ENCODE results near the gene DMTF1. TPM values are rescaled to one million over a fixed set of nuclear protein-coding genes. Genes with fewer than 3 reads are reported as not detected.
A peak's percentile ranks its signal among the peaks of the same experiment; 100 is the strongest.
"Not testable (repeated sequence)": the region's sequence is repeated elsewhere in the genome, so short reads cannot be mapped to it uniquely, and the experiment has no call there.

The DMTF1 gene
- total RNA-seq, 1 donor from 2014 or later: 69.1 TPM

DNA sequence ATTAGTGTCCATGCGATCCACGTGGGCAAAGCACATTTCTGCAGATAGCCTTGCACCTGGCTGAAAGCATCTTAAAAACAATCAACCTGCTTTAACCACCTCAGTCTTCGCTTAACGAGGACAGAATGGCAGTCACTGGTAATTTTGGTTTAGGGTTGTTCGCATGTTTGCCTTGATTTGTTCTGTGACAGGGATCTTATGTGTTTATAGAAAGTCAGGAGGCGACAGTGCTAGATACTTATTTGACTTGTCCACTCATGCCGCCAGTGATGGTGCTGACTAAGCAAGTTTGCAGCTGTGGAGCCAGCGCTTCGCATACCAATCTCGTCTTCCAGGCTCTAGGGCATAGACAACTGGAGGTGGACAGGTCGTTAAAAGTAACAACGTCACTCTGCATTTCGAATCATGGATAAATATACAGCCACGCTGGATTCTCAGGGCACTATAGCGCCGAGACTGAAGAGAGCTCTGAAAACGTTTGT lies 68.5 kb downstream of the DMTF1 start:
- peak; percentile 68 for DNase-seq (ENCODE audit: low read depth)

DNA sequence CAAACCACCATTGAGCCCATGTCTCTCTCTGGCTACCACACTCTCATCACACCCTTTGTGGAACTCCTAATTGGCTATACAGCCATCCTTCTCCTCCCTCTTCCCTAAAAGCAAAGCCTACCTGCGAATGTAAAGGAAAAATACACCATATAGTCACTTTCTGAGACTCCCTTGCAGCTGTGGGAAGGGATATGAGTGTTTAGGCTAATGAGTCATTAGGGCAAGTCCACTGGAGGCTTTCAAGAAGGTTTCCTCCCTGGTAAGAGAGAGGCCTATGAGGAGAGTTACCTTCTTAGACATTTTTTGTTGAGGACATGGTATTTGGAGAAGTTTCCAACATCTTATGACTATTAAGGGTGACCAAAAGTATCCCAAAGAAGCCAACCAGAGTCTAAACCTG lies 71.4 kb downstream of the DMTF1 start:
- no peak for DNase-seq (ENCODE audit: low read depth)

DNA sequence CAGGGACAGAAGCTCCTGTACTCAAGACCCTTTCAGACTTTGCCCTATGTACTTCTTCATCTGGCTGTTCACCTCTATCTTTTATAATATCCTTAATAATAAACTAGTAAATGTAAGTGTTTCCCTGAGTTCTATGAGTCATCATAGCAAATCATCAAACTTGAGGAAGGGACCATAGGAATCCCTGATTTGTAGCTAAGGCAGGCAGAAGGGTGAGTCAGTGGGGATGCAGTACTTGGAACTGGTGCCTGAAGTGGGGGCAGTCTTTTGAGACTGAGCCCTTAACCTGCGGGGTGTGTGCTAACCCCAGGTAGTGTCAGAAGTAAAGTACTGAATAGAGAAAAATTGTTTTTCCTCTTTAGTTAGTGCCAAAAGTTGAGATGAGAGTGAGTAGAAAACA lies 73.4 kb downstream of the DMTF1 start:
- no peak for DNase-seq (ENCODE audit: low read depth)

DNA sequence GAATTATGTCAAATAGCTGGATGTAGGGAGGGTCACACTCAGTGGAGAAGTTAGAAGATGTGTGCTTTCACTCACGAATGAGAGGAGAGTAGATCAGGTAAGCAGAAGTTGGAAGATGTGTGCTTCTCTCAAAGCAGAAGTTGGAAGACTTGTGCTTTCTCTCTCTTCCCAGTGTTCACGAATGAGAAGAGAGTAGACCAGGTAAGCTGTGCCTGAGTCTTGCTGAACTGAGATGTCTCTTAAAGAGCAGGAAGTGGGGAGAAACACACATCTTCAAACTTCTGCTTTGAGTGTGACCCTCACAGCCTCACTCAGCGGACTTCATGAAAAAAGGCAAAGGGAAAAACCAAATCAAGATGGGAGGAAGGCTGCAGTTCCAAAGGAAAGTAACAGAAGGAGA lies 74.2 kb downstream of the DMTF1 start:
- DNase-seq (ENCODE audit: low read depth): no peak

DNA sequence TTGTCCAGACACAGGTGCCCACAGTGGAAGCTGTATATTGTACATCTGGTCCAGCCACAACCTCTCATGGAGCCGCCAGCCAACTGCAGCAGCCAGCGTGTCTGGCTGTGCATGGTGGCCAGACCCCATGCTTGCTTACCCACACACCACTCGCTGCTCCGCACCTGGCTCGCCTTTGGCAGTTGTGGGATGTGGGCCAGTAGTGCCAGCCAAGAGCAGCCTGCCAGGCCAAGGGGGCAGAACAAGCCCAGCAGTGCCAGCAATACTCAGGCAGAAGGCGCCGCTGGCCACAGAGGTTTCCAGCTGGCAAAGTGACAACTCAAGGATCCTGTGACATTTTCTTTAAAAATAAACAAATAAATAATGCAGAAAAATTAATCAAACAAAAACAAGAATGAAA lies 79.0 kb downstream of the DMTF1 start:
- peak; percentile 89 for DNase-seq (ENCODE audit: low read depth)

DNA sequence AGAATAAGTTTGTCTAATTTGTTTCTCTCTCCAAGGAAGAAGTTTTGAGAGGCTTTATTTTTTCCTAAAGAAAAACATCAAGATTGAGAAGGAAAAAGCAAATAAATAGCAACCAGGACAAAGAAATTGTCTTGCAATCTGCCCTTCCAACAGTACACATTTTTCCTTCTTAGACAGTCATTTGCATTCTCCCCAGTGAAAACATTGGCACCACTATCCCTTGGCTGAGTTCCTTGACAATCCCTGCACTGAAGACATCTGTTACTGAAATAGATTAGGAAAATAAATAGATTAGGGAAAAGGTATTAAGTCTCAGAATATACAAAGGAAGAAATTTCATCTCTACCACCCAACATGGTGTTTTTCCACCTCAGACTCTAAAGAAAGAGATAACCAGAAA lies 79.5 kb downstream of the DMTF1 start:
- peak; percentile 34 for DNase-seq (ENCODE audit: low read depth)

DNA sequence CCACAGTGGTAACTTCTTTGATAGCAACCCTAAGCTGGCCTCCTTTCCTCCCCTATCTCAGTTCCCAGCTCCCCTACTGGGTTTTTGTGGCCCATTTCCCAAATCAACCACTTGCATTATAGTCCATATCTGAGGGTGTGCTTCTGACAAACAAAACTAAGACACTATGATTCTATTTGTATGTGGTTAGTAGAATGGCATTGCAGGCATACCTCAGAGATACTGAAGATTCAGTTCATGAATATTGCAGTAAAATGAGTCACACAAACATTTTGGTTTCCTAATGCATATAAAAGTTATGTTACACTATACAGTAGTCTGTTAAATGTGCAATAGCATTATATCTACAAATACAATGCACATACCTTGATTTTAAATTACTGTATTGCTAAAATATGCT lies 82.7 kb downstream of the DMTF1 start:
- no peak for DNase-seq (ENCODE audit: low read depth)

DNA sequence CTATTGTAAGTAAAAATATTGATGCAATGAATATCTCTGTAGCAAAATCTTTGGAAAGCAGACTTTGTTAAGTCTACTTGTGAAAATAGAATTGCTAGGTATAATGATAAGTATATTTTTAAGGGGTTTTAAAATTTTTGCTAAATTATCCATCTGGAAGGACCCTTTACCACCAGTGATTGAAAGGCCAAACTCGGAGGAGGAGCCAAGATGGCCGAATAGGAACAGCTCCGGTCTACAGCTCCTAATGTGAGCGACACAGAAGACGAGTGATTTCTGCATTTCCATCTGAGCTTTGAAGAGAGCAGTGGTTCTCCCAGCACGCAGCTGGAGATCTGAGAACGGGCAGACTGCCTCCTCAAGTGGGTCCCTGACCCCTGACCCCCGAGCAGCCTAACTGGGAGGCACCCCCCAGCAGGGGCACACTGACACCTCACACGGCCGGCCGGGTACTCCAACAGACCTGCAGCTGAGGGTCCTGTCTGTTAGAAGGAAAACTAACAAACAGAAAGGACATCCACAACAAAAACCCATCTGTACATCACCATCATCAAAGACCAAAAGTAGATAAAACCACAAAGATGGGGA lies 86.3 kb downstream of the DMTF1 start:
- DNase-seq (ENCODE audit: low read depth): not testable (repeated sequence)

DNA sequence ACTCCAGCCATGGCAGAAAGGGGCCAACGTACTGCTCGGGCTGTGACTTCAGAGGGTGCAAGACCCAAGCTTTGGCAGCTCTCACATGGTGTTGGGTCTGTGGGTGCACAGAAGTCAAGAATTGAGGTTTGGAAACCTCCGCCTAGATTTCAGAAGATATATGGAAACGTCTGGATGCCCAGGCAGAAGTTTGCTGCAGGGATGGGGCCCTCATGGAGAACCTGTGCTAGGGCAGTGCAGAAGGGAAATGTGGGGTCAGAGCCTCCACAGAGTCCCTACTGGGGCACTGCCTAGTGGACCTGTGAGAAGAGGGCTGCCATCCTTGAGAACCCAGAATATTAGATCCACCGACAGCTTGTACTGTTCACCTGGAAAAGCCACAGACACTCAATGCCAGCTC lies 93.4 kb downstream of the DMTF1 start:
- not testable (repeated sequence) for DNase-seq (ENCODE audit: low read depth)

Other genes with a start within 250 kb of the DMTF1 start
- gene ELAPOR2, start 92.8 kb upstream of the DMTF1 start, total RNA-seq: 6.4 and 7.1 TPM in 2 replicates
- 17.4 and 22.6 TPM in 2 replicates for gene TMEM243, start 67.3 kb downstream of the DMTF1 start, total RNA-seq
- gene CROT, start 193.2 kb downstream of the DMTF1 start, total RNA-seq: 14.7 and 38.8 TPM in 2 replicates